Naive thymus-derived CD8-positive, alpha-beta T cell (primary cell): ENCODE results near the gene LRFN2. TPM values are rescaled to one million over a fixed set of nuclear protein-coding genes. Genes with fewer than 3 reads are reported as not detected.

Source experiments
- ATAC-seq, 2 donors: fragments of 150-1000 bp; cut with Tn5 transposase in 1 of 2; sonication (Bioruptor Pico), chemical (Tn5 transposase) in 1 of 2; 1 replicate in 1 of 2; 2 replicates in 1 of 2; pipeline ENCODE4 v1.10.0; 2021; ENCODE audit warnings: mild to moderate bottlenecking in 2 of 2, moderate library complexity in 2 of 2
- POLR2A ChIA-PET: fragments of 350-600 bp; sonication (Branson Sonifier 250); formaldehyde crosslinking; loops from one replicate; lab custom pipeline; 2021; ENCODE audit warnings: antibody characterized with exemption; lab: Charles Lee
- DNase-seq, 10 donors: peaks; one replicate each; pipeline versions ENCODE4 v3.0.0 to v3.0.0-alpha.2; 2020 to 2022
- H3K27ac Mint-ChIP-seq, 10 donors: one replicate each; pipeline ENCODE4 v1.8.0; 2020 to 2022; ENCODE audit warnings: mild to moderate bottlenecking in 10 of 10, mixed read lengths in 10 of 10, moderate library complexity in 4 of 10, inconsistent platforms in 1 of 10
- H3K27me3 Mint-ChIP-seq, 5 donors: one replicate each; pipeline ENCODE4 v1.8.0; 2021 to 2022; ENCODE audit warnings: mixed read lengths in 5 of 5
- H3K36me3 Mint-ChIP-seq, 3 donors: one replicate each; pipeline ENCODE4 v1.8.0; 2020 to 2022; ENCODE audit warnings: mixed read lengths in 3 of 3, mild to moderate bottlenecking in 2 of 3, inconsistent platforms in 1 of 3
- H3K4me1 Mint-ChIP-seq, 4 donors: one replicate each; pipeline ENCODE4 v1.8.0; 2021 to 2022; ENCODE audit warnings: mixed read lengths in 4 of 4
- H3K4me3 Mint-ChIP-seq, 10 donors: one replicate each; pipeline ENCODE4 v1.8.0; 2020 to 2022; ENCODE audit warnings: mild to moderate bottlenecking in 10 of 10, mixed read lengths in 10 of 10, moderate library complexity in 6 of 10, inconsistent platforms in 1 of 10
- H3K9me3 Mint-ChIP-seq, 9 donors: one replicate each; pipeline ENCODE4 v1.8.0; 2020 to 2022; ENCODE audit warnings: mixed read lengths in 9 of 9, mild to moderate bottlenecking in 3 of 9, inconsistent platforms in 1 of 9, moderate library complexity in 1 of 9
- polyA plus RNA-seq, 3 donors: library from polyadenylated mRNA; unstranded; fragments of 300-500 nt; fragmentation: Illumina TruSeq; gene quantifications; one replicate each; pipeline ENCODE4 v1.2.3, GENCODE V29; 2021
- total RNA-seq, 8 experiments: library from RNA in 2 of 8; stranded (reverse) in 2 of 8; gene quantifications; one replicate each; pipeline ENCODE4 v1.2.3 and lab custom pipeline; 2021 to 2026

The LRFN2 gene
- total and polyA plus RNA-seq, 5 experiments from 2014 or later, result 0.09 to 0.25 TPM; not detected in 3

DNA sequence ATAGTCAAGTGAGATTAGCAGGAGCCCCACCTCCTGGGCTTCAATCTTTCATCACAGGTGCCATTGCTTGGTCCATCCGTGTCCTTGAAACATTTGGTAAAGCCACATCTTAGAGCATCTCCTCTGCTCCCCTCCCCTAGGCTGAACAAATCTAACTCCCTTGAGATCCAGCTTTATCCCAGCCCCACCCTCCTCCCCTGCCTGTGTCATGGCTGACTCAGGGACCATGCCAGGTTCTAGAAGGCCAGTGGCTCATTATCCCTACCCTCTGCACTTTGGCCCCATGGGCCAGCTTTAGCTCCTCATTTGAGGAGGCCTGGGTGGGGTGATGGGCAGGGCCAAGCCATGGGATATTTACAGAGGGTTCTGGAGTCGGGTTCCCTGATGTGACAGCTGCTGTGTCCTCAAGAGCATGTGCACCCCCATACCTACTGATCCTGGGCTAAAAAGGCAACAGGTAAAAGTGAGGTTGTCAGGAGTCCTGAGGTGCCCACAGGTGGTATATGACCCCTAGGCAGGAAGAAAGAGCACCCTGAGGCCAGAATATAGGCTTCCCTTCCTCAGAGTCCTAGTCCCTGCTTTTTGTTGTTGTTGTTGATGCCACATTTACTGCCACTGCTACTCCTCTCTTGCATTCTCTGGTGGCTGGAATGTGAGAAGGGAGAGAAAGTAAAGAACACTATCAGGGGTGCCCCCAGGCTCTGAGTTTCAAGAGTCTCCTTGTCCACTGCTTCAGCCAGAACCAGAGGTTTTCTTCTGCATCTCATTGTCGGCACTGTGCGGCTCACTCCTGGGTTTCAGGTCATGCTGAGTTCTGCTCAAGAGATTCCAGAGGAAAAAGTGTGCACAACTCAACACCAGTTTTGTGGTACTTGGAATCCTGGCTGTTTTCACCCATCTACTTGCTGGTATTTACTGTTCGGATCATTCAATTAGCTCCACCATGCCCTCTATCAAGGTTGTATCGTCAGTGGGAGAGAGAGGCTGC, 228.4 kb downstream of the LRFN2 start:
- no peaks in the 10 kb centered on the region for H3K4me1 Mint-ChIP-seq
- H3K36me3 Mint-ChIP-seq, result no peaks in the 10 kb centered on the region
- ATAC-seq (no peak), DNase-seq (no peak)
- no peak overlapping the region for H3K4me3 Mint-ChIP-seq
- H3K27me3 Mint-ChIP-seq, result peaks cover 4 to 24% (median 19%) of the 10 kb centered on the region in 5 donors
- no peak overlapping the region for H3K27ac Mint-ChIP-seq
- POLR2A ChIA-PET, result no interaction called here
- no peaks in the 10 kb centered on the region for H3K9me3 Mint-ChIP-seq

DNA sequence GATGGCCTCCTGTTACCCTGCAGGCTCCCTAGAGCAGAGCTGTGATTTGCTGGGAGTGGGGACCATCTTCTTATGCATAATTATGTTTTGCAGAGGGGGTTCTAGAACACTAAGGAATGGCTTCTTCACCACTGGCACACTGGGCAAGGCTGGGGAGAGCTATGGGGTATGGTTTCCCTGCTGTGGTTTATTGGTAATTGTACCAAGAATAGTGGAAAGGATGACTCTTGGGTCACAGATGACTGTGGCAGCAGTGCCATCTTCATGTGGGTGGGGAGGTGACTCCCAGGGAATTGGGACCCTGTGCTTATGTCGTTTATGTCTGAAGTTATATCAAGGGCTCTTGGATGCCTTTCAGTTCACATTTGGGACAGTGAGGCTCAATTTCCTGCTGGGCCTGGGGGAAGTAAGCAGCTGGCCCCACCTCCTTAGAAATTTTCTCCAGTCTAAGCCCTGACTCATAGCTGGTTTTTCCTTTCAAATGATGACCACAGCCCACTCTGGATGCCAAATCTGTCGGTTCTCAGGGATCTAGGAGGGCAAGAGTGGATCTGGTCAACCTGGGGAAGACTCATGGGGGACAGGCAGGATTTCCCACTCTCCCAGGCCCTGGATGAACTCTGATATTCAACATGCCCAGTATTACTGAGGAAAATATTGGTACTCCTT, 230.8 kb downstream of the LRFN2 start:
- no peak for ATAC-seq
- DNase-seq, result no peak
- POLR2A ChIA-PET, result no interaction called here
- no peaks in the 10 kb centered on the region for H3K9me3 Mint-ChIP-seq
- H3K36me3 Mint-ChIP-seq, result no peaks in the 10 kb centered on the region
- H3K4me3 Mint-ChIP-seq, result no peak overlapping the region
- no peak overlapping the region for H3K27ac Mint-ChIP-seq
- peaks cover 4 to 24% (median 17%) of the 10 kb centered on the region in 5 donors for H3K27me3 Mint-ChIP-seq
- no peaks in the 10 kb centered on the region for H3K4me1 Mint-ChIP-seq

DNA sequence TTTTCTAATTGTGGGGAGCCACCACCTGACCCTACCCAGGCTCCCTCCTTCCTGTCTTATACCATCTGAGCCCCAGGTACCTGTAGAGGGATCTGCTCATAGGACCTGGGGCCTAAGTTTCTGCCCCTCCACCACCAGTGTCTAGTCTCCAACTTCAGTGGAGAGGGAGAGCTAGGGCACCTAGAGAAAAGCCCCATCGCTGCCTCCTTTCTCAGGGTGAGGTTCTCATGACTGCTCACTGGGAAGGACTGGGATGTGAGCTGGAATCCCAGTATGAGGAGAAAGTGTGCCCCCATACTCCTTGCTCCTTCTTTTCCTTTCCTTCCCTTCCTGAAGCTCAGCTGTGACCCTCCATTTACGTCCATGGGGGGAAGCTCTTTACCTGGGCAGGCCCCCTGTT, 231.6 kb downstream of the LRFN2 start:
- peaks cover 3 to 15% (median 13%) of the 10 kb centered on the region in 5 donors for H3K27me3 Mint-ChIP-seq
- no peak overlapping the region for H3K27ac Mint-ChIP-seq
- no peaks in the 10 kb centered on the region for H3K9me3 Mint-ChIP-seq
- H3K4me1 Mint-ChIP-seq, result no peaks in the 10 kb centered on the region
- no peaks in the 10 kb centered on the region for H3K36me3 Mint-ChIP-seq
- no peak overlapping the region for H3K4me3 Mint-ChIP-seq
- POLR2A ChIA-PET, result no interaction called here
- DNase-seq, result no peak
- no peak for ATAC-seq

DNA sequence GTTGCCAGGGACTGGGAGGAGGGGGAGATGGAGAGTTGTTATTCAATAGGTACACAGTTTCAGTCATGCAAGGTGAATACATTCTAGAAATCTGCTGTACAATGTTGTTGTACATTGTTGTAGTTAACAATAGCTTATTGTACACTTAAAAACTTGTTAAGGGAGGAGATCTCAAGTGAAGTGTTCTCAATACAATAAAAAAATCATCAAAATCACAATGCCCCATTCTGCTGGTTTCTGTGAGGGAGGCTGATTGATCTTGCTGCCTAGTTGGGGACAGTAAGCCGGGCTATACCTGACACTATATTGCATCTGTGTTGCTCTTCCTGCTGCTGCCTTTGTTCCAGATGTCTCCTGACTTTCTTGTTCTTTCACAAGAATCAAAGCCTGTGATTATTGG, 232.1 kb downstream of the LRFN2 start:
- peaks cover 0 to 11% (median 9%) of the 10 kb centered on the region in 5 donors for H3K27me3 Mint-ChIP-seq
- no peaks in the 10 kb centered on the region for H3K9me3 Mint-ChIP-seq
- H3K4me1 Mint-ChIP-seq, result no peaks in the 10 kb centered on the region
- no peak overlapping the region for H3K4me3 Mint-ChIP-seq
- H3K27ac Mint-ChIP-seq, result peak overlapping the region in 1 of 10 donors; percentile 4
- DNase-seq, result no peak
- POLR2A ChIA-PET, result no interaction called here
- H3K36me3 Mint-ChIP-seq, result no peaks in the 10 kb centered on the region
- no peak for ATAC-seq

DNA sequence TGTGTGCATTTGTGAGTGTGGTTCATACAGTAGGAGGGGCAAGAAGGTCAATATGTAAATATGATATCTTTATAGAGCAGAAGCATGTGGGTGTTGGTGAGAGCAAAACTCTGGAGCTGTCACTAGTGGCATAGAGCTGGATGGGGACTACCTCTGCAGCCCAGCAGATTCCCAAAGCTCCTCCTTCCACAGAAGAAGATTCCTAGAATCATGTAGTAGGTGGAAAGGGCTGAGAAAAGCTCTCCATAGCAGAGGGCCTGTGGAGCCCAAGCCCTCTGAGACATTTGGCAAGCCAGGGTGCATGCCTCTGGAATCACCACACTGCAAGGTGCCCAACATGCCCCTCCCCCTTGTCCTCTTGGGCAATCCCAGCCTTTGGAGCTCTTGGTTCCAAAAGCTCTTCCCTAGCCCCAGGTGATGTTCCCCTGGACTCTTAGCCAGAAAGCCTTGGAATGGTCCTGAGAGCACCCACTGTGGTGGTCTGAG, 233.2 kb downstream of the LRFN2 start:
- DNase-seq (no peak), ATAC-seq (no peak)
- Mint-ChIP-seq H3K4me1 (no peaks in the 10 kb centered on the region), H3K27ac (no peak overlapping the region), H3K9me3 (no peaks in the 10 kb centered on the region), H3K27me3 (peaks cover 0 to 2% (median 0%) of the 10 kb centered on the region in 5 donors), H3K4me3 (no peak overlapping the region), H3K36me3 (no peaks in the 10 kb centered on the region)
- POLR2A ChIA-PET, result no interaction called here

DNA sequence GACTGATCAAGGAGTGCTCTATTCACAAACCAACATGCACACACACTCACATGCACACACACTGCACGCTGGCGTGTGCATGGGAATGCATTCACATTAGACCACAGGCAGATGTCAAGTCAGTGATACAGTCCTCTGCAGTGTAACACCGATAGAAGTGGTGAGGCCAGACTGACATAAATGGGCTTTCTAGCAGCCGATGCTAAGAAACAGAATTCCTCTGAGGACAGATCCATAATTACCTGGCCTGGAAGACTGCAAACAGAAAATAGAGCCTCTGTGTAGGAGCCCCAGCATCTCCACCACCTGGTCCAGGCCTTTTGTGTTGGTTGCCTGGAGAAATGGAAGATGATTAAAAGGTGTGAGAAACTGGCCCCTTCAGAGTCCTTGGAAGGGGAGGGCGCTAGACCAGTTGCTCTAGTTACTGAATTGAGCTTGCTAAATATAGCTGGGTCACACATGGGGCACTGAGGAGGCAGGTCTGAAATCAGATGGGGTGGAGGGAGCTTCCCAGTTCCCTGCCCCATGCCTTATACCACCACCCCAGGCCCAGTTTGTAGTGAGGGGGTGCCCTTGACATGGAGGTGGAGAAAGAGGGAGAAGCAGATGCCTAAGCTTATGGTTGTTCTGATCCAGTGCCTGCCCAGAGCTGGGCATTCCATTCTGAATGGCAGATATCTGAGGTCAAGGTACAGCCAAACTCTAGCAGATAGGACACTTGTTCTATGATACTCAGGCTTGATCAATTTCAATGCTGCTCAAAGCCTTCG, 233.8 kb downstream of the LRFN2 start:
- no peaks in the 10 kb centered on the region for H3K9me3 Mint-ChIP-seq
- H3K27ac Mint-ChIP-seq, result no peak overlapping the region
- peaks cover 0 to 2% (median 0%) of the 10 kb centered on the region in 5 donors for H3K27me3 Mint-ChIP-seq
- H3K4me1 Mint-ChIP-seq, result no peaks in the 10 kb centered on the region
- H3K4me3 Mint-ChIP-seq, result no peak overlapping the region
- POLR2A ChIA-PET, result no interaction called here
- ATAC-seq (no peak), DNase-seq (no peak)
- H3K36me3 Mint-ChIP-seq, result no peaks in the 10 kb centered on the region

DNA sequence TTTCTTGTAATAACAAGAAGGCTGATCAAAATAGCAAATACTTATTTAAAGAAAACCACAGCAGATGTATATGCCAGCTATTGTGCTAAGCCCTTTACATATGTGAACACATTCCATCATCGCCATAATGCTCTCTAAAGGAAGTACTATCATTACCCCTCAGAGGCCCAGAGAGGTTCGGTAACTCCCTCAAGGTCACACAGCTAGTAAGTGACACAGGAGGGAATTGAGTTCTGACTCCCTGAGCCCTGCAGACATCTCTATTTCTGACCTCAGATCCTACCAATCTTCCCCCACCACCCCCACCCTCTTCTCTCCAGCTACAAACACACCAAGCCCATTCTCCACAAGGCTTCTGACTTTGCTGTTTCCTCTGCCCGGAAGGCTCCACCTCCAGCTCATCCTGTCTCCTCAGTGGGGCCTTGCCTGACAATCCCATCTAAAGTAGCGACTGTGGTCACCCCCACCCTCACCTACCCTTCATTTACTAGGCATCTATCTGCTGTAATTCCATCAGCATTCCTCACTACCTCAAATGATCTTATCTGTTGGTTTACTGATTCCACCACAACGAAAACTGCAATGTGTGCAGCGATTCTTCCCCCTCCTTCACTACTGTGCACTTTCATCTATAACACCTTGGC, 234.5 kb downstream of the LRFN2 start:
- H3K27me3 Mint-ChIP-seq, result no peaks in the 10 kb centered on the region
- DNase-seq (no peak), ATAC-seq (no peak)
- H3K4me1 Mint-ChIP-seq, result no peaks in the 10 kb centered on the region
- POLR2A ChIA-PET, result no interaction called here
- H3K36me3 Mint-ChIP-seq, result no peaks in the 10 kb centered on the region
- no peak overlapping the region for H3K27ac Mint-ChIP-seq
- no peaks in the 10 kb centered on the region for H3K9me3 Mint-ChIP-seq
- no peak overlapping the region for H3K4me3 Mint-ChIP-seq

DNA sequence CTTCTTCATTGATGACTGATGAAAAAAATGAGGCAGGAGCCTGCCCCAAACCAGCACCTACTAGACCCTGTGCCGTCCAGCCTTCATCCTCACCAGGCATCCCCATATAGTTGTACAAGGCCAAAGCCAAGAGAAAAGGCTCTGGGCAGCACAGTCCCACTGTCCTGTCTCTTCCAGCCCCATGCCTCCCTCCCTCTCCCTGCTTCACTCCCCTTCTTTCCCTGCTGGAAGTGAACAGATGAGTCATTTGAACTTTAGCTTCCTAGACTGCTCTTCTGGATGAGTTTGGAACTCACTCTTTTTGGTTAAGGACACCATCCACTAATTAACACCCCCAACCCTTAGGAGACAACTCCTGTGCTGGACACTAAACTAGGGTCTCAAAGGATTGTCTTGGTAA, 235.2 kb downstream of the LRFN2 start:
- no peak for ATAC-seq
- no peak overlapping the region for H3K4me3 Mint-ChIP-seq
- H3K9me3 Mint-ChIP-seq, result no peaks in the 10 kb centered on the region
- H3K27ac Mint-ChIP-seq, result no peak overlapping the region
- H3K27me3 Mint-ChIP-seq, result peaks cover 0 to 1% (median 0%) of the 10 kb centered on the region in 5 donors
- DNase-seq, result no peak
- H3K36me3 Mint-ChIP-seq, result no peaks in the 10 kb centered on the region
- POLR2A ChIA-PET, result no interaction called here
- no peaks in the 10 kb centered on the region for H3K4me1 Mint-ChIP-seq

DNA sequence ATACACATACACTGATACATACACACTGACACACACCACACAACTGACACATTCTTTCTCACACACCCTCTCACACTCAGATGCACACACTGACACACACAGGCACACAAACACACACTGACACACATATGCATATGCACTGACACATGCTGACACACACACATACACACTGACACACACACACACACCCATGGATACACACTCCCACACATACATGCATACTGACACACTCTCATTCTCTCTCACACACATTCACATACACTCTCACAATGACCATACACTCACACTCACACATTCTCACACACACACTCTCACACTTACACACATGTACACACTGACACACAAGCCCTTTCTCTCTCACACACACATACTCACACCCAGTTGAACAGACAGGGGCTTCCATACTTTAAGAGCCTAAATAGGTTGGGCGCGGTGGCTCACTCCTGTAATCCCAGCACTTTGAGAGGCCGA, 236.4 kb downstream of the LRFN2 start:
- no peaks in the 10 kb centered on the region for H3K36me3 Mint-ChIP-seq
- no peak overlapping the region for H3K27ac Mint-ChIP-seq
- ATAC-seq (no peak), DNase-seq (no peak)
- H3K27me3 Mint-ChIP-seq, result peaks cover 0 to 4% (median 0%) of the 10 kb centered on the region in 5 donors
- POLR2A ChIA-PET, result no interaction called here
- H3K9me3 Mint-ChIP-seq, result no peaks in the 10 kb centered on the region
- H3K4me1 Mint-ChIP-seq, result no peaks in the 10 kb centered on the region
- no peak overlapping the region for H3K4me3 Mint-ChIP-seq

DNA sequence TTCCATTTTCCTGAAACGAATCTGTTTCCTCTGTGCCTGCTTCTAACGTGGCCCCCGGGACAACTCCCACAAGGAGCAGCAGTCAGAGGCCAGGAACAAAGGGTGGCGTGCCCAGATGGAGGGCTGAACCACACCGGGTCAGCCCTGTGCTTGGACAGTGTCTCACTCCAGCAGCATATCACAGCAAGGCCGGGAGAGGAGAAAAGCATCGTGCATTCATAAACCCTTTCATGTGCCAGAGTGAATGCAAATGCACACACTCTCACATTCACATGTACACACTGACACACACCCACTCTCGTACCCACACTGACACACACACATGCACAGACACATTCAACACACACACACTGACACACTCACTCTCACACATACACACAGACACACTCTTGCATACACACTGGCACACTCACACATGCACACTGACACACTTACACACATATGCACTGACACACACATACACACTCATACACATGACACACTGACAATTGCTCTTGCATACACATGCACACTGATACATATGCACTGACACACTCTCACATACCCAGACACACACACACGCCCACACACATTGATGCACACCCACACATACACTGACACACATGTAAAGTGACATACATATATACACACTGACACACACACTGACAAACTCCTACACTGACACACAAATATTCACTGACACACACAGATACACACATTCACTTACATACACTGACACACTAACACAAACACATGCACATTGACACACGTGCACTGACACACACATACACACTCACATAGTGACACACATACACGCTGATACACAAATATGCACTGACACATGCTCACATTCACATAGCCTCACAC, 237.0 kb downstream of the LRFN2 start:
- DNase-seq (no peak), ATAC-seq (no peak)

DNA sequence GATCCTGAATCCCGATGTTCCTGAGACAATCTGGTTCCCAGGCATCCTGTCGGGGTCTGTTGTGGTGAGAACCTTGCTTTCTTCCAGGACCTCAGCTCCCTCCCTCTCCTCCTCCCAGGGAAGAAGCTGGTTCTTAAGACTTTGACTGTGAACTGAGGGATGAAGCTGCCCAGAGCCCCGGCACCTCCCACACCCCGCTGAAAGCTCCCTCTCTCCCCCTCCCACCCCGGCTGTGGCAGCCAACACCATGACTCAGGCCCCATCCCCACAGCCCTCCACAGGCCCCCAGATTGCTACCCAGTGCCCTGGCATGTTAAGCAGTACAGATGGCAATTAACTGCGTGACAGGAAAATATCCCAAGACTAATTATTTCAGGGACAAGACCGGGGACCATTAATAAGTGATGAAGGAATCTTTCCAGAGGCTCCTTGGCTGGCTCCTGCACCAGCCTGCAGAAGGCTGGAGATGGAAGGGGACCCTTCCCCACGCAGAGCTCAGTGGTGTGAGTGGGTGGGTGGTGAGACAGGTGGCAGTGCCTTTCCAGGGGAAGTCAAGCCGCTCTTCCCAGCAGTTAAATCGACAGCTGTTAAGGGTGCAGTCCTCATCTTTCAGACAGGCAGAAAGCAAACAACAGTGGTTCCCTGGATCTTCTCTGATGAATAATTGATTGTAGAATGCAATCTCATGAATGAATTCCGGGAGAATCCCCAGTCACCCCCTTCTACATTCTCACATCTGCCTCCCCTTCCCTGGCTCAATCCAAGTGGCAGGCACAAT, 237.9 kb downstream of the LRFN2 start:
- no peaks in the 10 kb centered on the region for H3K4me1 Mint-ChIP-seq
- POLR2A ChIA-PET, result no interaction called here
- H3K9me3 Mint-ChIP-seq, result no peaks in the 10 kb centered on the region
- ATAC-seq (no peak), DNase-seq (no peak)
- no peak overlapping the region for H3K27ac Mint-ChIP-seq
- H3K36me3 Mint-ChIP-seq, result no peaks in the 10 kb centered on the region
- H3K4me3 Mint-ChIP-seq, result no peak overlapping the region
- H3K27me3 Mint-ChIP-seq, result peaks cover 0 to 4% (median 0%) of the 10 kb centered on the region in 5 donors

More for the DNA sequence above, 237.0 kb downstream of the LRFN2 start:
- Mint-ChIP-seq H3K9me3 (no peaks in the 10 kb centered on the region), H3K36me3 (no peaks in the 10 kb centered on the region), H3K4me1 (no peaks in the 10 kb centered on the region), H3K27me3 (peaks cover 0 to 4% (median 0%) of the 10 kb centered on the region in 5 donors), H3K27ac (no peak overlapping the region), H3K4me3 (no peak overlapping the region)
- POLR2A ChIA-PET, result no interaction called here
